Cardiac muscle cell (in vitro differentiated cells and primary cell): ENCODE data around the gene ZC3H10. TPM values are rescaled to one million over a fixed set of nuclear protein-coding genes. Genes with fewer than 3 reads are reported as not detected.

Experiments used
- DNase-seq, 2 donors: peaks; one replicate each; pipeline versions ENCODE4 v3.0.0 to v3.0.0-alpha.2; 2010 to 2017; ENCODE audit warnings: low read depth in 1 of 2, low spot score in 1 of 2
- H3K27ac ChIP-seq: fragments of 200-600 bp; sonication (generic); 2 replicates; pipeline ENCODE4 v1.5.1; 2016
- H3K27me3 ChIP-seq: fragments of 200-600 bp; sonication (generic); 2 replicates; pipeline ENCODE4 v1.6.0; 2016; ENCODE audit warnings: control low read depth
- H3K36me3 ChIP-seq: fragments of 200-600 bp; sonication (generic); 2 replicates; pipeline ENCODE4 v1.5.1; 2016; ENCODE audit warnings: control low read depth
- H3K4me1 ChIP-seq: fragments of 200-600 bp; sonication (generic); 2 replicates; pipeline ENCODE4 v1.8.1; 2017; ENCODE audit warnings: low read depth, mild to moderate bottlenecking, mixed run types
- H3K4me3 ChIP-seq: fragments of 200-600 bp; sonication (generic); 2 replicates; pipeline ENCODE4 v1.5.1; 2016; ENCODE audit warnings: mild to moderate bottlenecking
- H3K9me3 ChIP-seq: fragments of 200-600 bp; sonication (generic); 2 replicates; pipeline ENCODE4 v1.5.1; 2017; ENCODE audit warnings: low read depth, mild to moderate bottlenecking, control low read depth
- polyA plus RNA-seq: library from polyadenylated mRNA; unstranded; fragments of >200 nt; fragmentation: Nextera tagmentation; extraction: Ambion mirVana; gene quantifications from 2 replicates; pipeline ENCODE4 v1.2.1, GENCODE V29; 2016
- total RNA-seq: library from RNA; depleted of rRNA; stranded (reverse); fragments of >200 nt; gene quantifications from 2 replicates; pipeline ENCODE4 v1.2.3, GENCODE V29; 2016
- TF ChIP-seq, protein P1 (sequence below): IDR thresholded peaks from 2 replicates; pipeline ENCODE4 v1.5.1; 2012; ENCODE audit warnings: low read depth, mild to moderate bottlenecking, low read length

The ZC3H10 gene
- total and polyA plus RNA-seq, 2 experiments from 2014 or later: 7.2 to 7.5 TPM

GRCh38 chr12:56158029-56158925 is 40.2 kb downstream of the ZC3H10 start, which contains the start of gene MYL6:
TSS of gene MYL6 (plus strand) at chr12:56158359. CDS start at chr12:56158402, 43 bp downstream.
- H3K9me3 ChIP-seq: no peaks in the 10 kb centered on the region
- peaks cover 47% of the 10 kb centered on the region for H3K36me3 ChIP-seq
- TF ChIP-seq, protein P1, sequence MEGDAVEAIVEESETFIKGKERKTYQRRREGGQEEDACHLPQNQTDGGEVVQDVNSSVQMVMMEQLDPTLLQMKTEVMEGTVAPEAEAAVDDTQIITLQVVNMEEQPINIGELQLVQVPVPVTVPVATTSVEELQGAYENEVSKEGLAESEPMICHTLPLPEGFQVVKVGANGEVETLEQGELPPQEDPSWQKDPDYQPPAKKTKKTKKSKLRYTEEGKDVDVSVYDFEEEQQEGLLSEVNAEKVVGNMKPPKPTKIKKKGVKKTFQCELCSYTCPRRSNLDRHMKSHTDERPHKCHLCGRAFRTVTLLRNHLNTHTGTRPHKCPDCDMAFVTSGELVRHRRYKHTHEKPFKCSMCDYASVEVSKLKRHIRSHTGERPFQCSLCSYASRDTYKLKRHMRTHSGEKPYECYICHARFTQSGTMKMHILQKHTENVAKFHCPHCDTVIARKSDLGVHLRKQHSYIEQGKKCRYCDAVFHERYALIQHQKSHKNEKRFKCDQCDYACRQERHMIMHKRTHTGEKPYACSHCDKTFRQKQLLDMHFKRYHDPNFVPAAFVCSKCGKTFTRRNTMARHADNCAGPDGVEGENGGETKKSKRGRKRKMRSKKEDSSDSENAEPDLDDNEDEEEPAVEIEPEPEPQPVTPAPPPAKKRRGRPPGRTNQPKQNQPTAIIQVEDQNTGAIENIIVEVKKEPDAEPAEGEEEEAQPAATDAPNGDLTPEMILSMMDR: no peak
- H3K27ac ChIP-seq: peak within 1 kb of the TSS; percentile 100
- H3K4me1 ChIP-seq: peaks cover 29% of the 10 kb centered on the region
- peak within 1 kb of the TSS; percentile 86 for H3K4me3 ChIP-seq
- H3K27me3 ChIP-seq: no peaks in the 10 kb centered on the region
- DNase-seq: peak; percentile 98 to 99

- Histone ChIP-seq H3K4me1 (peaks cover 28% of the 10 kb centered on the region), H3K36me3 (peaks cover 53% of the 10 kb centered on the region), H3K27me3 (no peaks in the 10 kb centered on the region), H3K4me3 (peak overlapping the region; percentile 86), H3K9me3 (no peaks in the 10 kb centered on the region), H3K27ac (peak overlapping the region; percentile 100)
- TF ChIP-seq, protein P1: no peak
- peak; percentile 87 to 90 for DNase-seq
Measured at GRCh38 chr12:56158926-56159461, 40.9 kb downstream of the ZC3H10 start.

- H3K36me3 ChIP-seq: peaks cover 60% of the 10 kb centered on the region
- TF ChIP-seq, protein P1: no peak
- peak overlapping the region; percentile 86 for H3K4me3 ChIP-seq
- no peaks in the 10 kb centered on the region for H3K27me3 ChIP-seq
- H3K4me1 ChIP-seq: peaks cover 28% of the 10 kb centered on the region
- peak overlapping the region; percentile 100 for H3K27ac ChIP-seq
- no peaks in the 10 kb centered on the region for H3K9me3 ChIP-seq
- no peak for DNase-seq
Measured at GRCh38 chr12:56159482-56160192, 41.6 kb downstream of the ZC3H10 start.

DNA sequence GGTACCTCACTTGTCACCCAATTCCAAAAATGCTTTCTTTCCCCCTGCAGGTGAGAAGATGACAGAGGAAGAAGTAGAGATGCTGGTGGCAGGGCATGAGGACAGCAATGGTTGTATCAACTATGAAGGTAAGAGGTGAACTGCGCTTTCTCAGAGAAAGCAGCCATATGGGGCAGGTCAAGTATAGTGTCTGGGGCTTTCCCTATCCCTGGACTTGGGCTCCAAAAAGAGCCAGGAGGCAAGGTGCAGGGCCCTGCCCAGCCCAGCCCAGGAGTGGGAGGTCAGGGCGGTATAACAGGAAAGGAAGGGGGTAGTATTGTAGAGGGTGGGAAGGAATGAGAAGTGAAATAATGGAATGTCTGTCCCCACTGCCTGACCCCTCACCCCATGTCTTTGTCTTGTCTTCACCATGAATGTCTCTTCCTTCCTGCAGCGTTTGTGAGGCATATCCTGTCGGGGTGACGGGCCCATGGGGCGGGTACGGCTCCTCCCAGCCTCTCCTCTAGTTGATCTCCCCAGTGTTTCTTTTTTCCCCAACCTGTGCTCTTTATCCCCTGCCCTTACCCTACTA is 42.2 kb downstream of the ZC3H10 start:
- Histone ChIP-seq H3K4me1 (peaks cover 28% of the 10 kb centered on the region), H3K27ac (peak overlapping the region; percentile 100), H3K9me3 (no peaks in the 10 kb centered on the region), H3K27me3 (no peaks in the 10 kb centered on the region), H3K4me3 (peak overlapping the region; percentile 86), H3K36me3 (peaks cover 61% of the 10 kb centered on the region)
- peak in 1 of 2 donors; percentile 55 for DNase-seq
- TF ChIP-seq, protein P1: no peak
